SK-N-SH treated with all-trans-retinoic acid at 6 μM for 48 hours (cell line): Measurements from ENCODE around the gene STMN1.

Experiments used
- ATAC-seq: fragments of 200-7000 bp; cut with Tn5 transposase; 3 replicates; pipeline ENCODE4 v1.9.1; 2020; ENCODE audit warnings: mild to moderate bottlenecking, moderate library complexity
- ARNTL ChIP-seq: fragments of 450-650 bp; formaldehyde crosslinking; IDR thresholded peaks from 2 replicates; pipeline ENCODE4 v1.5.0; 2020; ENCODE audit warnings: low read depth, mild to moderate bottlenecking, moderate library complexity, borderline replicate concordance
- CREB5 ChIP-seq: fragments of 250-450 bp; sonication (Bioruptor Pico); IDR thresholded peaks from 2 replicates; pipeline ENCODE4 v1.5.1; 2020; ENCODE audit warnings: low read depth, mild to moderate bottlenecking, moderate library complexity
- CSDC2 ChIP-seq: fragments of 250-450 bp; sonication (Bioruptor Pico); IDR thresholded peaks from 2 replicates; pipeline ENCODE4 v1.5.0; 2020; ENCODE audit warnings: mild to moderate bottlenecking, moderate library complexity
- CSRNP3 ChIP-seq: fragments of 250-450 bp; sonication (Bioruptor Pico); IDR thresholded peaks from 2 replicates; pipeline ENCODE4 v1.5.1; 2021; ENCODE audit warnings: mild to moderate bottlenecking, moderate library complexity
- ESRRG ChIP-seq: fragments of 250-450 bp; sonication (Bioruptor Pico); IDR thresholded peaks from 2 replicates; pipeline ENCODE4 v1.6.1; 2021; ENCODE audit warnings: mild to moderate bottlenecking
- GLIS3 ChIP-seq: fragments of 250-450 bp; sonication (Bioruptor Pico); IDR thresholded peaks from 2 replicates; pipeline ENCODE4 v1.5.0; 2020; ENCODE audit warnings: mild to moderate bottlenecking, moderate library complexity
- ISL1 ChIP-seq: fragments of 250-450 bp; sonication (Bioruptor Pico); IDR thresholded peaks from 2 replicates; pipeline ENCODE4 v2.1.2; 2022; ENCODE audit warnings: mild to moderate bottlenecking, moderate library complexity
- PATZ1 ChIP-seq: fragments of 250-450 bp; sonication (Bioruptor Pico); IDR thresholded peaks from 2 replicates; pipeline ENCODE4 v1.8.0; 2020; ENCODE audit warnings: mild to moderate bottlenecking, moderate library complexity, borderline replicate concordance
- POU6F1 ChIP-seq: fragments of 250-450 bp; sonication (Bioruptor Pico); IDR thresholded peaks from 2 replicates; pipeline ENCODE4 v1.8.0; 2021; ENCODE audit warnings: low read depth, mild to moderate bottlenecking, moderate library complexity, borderline replicate concordance
- PPARA ChIP-seq: fragments of 250-450 bp; sonication (Bioruptor Pico); IDR thresholded peaks from 2 replicates; pipeline ENCODE4 v1.5.0; 2020; ENCODE audit warnings: mild to moderate bottlenecking, borderline replicate concordance
- RARB ChIP-seq: fragments of 250-450 bp; sonication (Bioruptor Pico); IDR thresholded peaks from 2 replicates; pipeline ENCODE4 v1.8.0; 2021; ENCODE audit warnings: mild to moderate bottlenecking, moderate library complexity
- SNAI2 ChIP-seq: fragments of 250-450 bp; sonication (Bioruptor Pico); IDR thresholded peaks from 2 replicates; pipeline ENCODE4 v1.5.0; 2020; ENCODE audit warnings: mild to moderate bottlenecking, moderate library complexity
- TCF4 ChIP-seq: fragments of 250-450 bp; sonication (Bioruptor Pico); IDR thresholded peaks from 2 replicates; pipeline ENCODE4 v1.8.0; 2021; ENCODE audit warnings: mild to moderate bottlenecking, moderate library complexity, borderline replicate concordance
- TOX ChIP-seq: fragments of 250-450 bp; sonication (Bioruptor Pico); IDR thresholded peaks from 2 replicates; pipeline ENCODE4 v1.8.0; 2021; ENCODE audit warnings: mild to moderate bottlenecking, moderate library complexity, borderline replicate concordance
- TSHZ2 ChIP-seq: fragments of 250-450 bp; sonication (Bioruptor Pico); IDR thresholded peaks from 2 replicates; pipeline ENCODE4 v1.5.0; 2020; ENCODE audit warnings: mild to moderate bottlenecking, moderate library complexity
- ZC3H10 ChIP-seq: fragments of 250-450 bp; sonication (Bioruptor Pico); IDR thresholded peaks from 2 replicates; pipeline ENCODE4 v1.5.1; 2021; ENCODE audit warnings: mild to moderate bottlenecking, moderate library complexity
- ZFP3 ChIP-seq: fragments of 250-450 bp; sonication (Bioruptor Pico); IDR thresholded peaks from 2 replicates; pipeline ENCODE4 v1.5.0; 2020; ENCODE audit warnings: mild to moderate bottlenecking, moderate library complexity
- ZFP30 ChIP-seq: fragments of 450-650 bp; formaldehyde crosslinking; IDR thresholded peaks from 2 replicates; pipeline ENCODE4 v1.5.0; 2022; ENCODE audit warnings: mild to moderate bottlenecking, moderate library complexity
- ZNF565 ChIP-seq: fragments of 450-650 bp; formaldehyde crosslinking; conservative IDR thresholded peaks from 2 replicates; pipeline ENCODE4 v1.5.0; 2020; ENCODE audit warnings: low read depth, mild to moderate bottlenecking, moderate library complexity
- ZNF70 ChIP-seq: fragments of 450-650 bp; formaldehyde crosslinking; IDR thresholded peaks from 2 replicates; pipeline ENCODE4 v1.5.0; 2020; ENCODE audit warnings: mild to moderate bottlenecking, moderate library complexity
- ZNF8 ChIP-seq: fragments of 450-650 bp; formaldehyde crosslinking; IDR thresholded peaks from 2 replicates; pipeline ENCODE4 v1.5.0; 2020; ENCODE audit warnings: mild to moderate bottlenecking, moderate library complexity

STMN1 gene

GRCh38 chr1:25858494-25858893 lies 47.7 kb downstream of the STMN1 start:
- TF ChIP-seq ZFP3 (CRISPR knock-in tag) (no peak), GLIS3 (CRISPR knock-in tag) (no peak), CSDC2 (no peak)

GRCh38 chr1:25856856-25857255 lies 49.4 kb downstream of the STMN1 start:
- TF ChIP-seq CSDC2 (no peak), ESRRG (CRISPR knock-in tag) (no peak), CREB5 (CRISPR knock-in tag) (no peak), TCF4 (CRISPR knock-in tag) (no peak), ISL1 (CRISPR knock-in tag) (no peak), PPARA (CRISPR knock-in tag) (no peak), POU6F1 (CRISPR knock-in tag) (no peak), ZNF565 (CRISPR knock-in tag) (no peak), ARNTL (CRISPR knock-in tag) (no peak), TSHZ2 (CRISPR knock-in tag) (no peak), ZFP30 (CRISPR knock-in tag) (no peak), ZC3H10 (CRISPR knock-in tag) (no peak), ZFP3 (CRISPR knock-in tag) (no peak), PATZ1 (CRISPR knock-in tag) (no peak)
- ATAC-seq, result no peak

More at GRCh38 chr1:25858494-25858893, 47.7 kb downstream of the STMN1 start:
- ATAC-seq, result no peak; the same call in 2 of the 3 replicates

- no peak for TF ChIP-seq ZFP30 (CRISPR knock-in tag)
- TF ChIP-seq SNAI2 (CRISPR knock-in tag), result no peak
- no peak for TF ChIP-seq POU6F1 (CRISPR knock-in tag)
- TF ChIP-seq ISL1 (CRISPR knock-in tag), result no peak
- TF ChIP-seq ZFP3 (CRISPR knock-in tag), result no peak
- no peak for TF ChIP-seq GLIS3 (CRISPR knock-in tag)
- TF ChIP-seq ZNF8 (CRISPR knock-in tag), result no peak
- no peak for TF ChIP-seq TOX (CRISPR knock-in tag)
- TF ChIP-seq ESRRG (CRISPR knock-in tag), result no peak
- TF ChIP-seq ZNF565 (CRISPR knock-in tag), result no peak
- no peak for TF ChIP-seq ZNF70
- TF ChIP-seq CSDC2, result no peak
- TF ChIP-seq TCF4 (CRISPR knock-in tag), result no peak
- no peak for TF ChIP-seq PPARA (CRISPR knock-in tag)
- TF ChIP-seq CSRNP3 (CRISPR knock-in tag), result no peak
- TF ChIP-seq CREB5 (CRISPR knock-in tag), result no peak
- no peak for TF ChIP-seq RARB (CRISPR knock-in tag)
- TF ChIP-seq, all 23 proteins: peak for 0
- ATAC-seq, result no peak
Observed at GRCh38 chr1:25854554-25854953, 51.7 kb downstream of the STMN1 start.
